Vagina (tissue), 2 donors: ENCODE measurements around the gene ZKSCAN5.

Experiments
- POLR2A ChIP-seq, 2 donors: fragments of 450-650 bp; IDR thresholded peaks; one replicate each; pipeline ENCODE4 v1.6.1; 2017; ENCODE audit warnings: antibody characterized with exemption in 2 of 2, mild to moderate bottlenecking in 2 of 2, moderate library complexity in 2 of 2
- POLR2AphosphoS5 ChIP-seq, 2 donors: sonication (generic); formaldehyde crosslinking; IDR thresholded peaks; one replicate each; pipeline ENCODE4 v1.9.0; 2017; ENCODE audit warnings: antibody characterized with exemption in 2 of 2, mild to moderate bottlenecking in 2 of 2, low read depth in 1 of 2; ENCODE audit not compliant: insufficient read depth in 1 of 2

DNA sequence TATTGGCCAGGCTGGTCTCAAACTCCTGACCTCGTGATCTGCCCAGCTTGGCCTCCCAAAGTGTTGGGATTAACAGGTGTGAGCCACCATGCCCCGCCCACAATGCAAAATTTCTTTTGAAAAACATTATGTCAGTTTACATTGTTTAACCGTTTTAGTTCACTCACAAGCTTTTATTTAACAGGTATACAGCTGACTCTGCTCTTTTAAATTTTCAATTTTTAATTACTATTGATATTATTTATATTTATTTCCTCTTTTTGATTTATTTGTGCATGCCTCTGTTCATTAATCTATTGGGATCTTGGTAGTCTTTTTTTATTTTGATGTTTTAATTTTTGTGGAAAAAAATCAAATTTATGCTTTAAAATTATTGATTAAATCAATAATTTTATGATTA, 16.9 kb downstream of the ZKSCAN5 start:
- TF ChIP-seq POLR2A (IDR thresholded peaks at IDR 0.05) (no peak), POLR2AphosphoS5 (IDR thresholded peaks at IDR 0.05; ENCODE audit: insufficient read depth in 1 of 2, low read depth in 1 of 2) (no peak)
